Gastrocnemius medialis (tissue), 4 donors: ENCODE data around the gene PKNOX2.

Source experiments
- POLR2A ChIP-seq, 2 donors: fragments of 450-650 bp; IDR thresholded peaks; one replicate each; pipeline ENCODE4 v1.6.1; 2017; ENCODE audit warnings: antibody characterized with exemption in 2 of 2, mild to moderate bottlenecking in 2 of 2, moderate library complexity in 2 of 2
- TF ChIP-seq, protein P1 (sequence below), 5 experiments: fragments of 450-650 bp in 3 of 5; fragments of 200-600 bp in 2 of 5; sonication (generic) in 2 of 5; IDR thresholded peaks in 4 of 5; conservative IDR thresholded peaks in 1 of 5; 1 replicate in 4 of 5; 2 replicates in 1 of 5; pipeline ENCODE4 v1.5.1; 2016 to 2019; ENCODE audit warnings: antibody characterized with exemption in 5 of 5, mild to moderate bottlenecking in 3 of 5, moderate library complexity in 3 of 5

DNA sequence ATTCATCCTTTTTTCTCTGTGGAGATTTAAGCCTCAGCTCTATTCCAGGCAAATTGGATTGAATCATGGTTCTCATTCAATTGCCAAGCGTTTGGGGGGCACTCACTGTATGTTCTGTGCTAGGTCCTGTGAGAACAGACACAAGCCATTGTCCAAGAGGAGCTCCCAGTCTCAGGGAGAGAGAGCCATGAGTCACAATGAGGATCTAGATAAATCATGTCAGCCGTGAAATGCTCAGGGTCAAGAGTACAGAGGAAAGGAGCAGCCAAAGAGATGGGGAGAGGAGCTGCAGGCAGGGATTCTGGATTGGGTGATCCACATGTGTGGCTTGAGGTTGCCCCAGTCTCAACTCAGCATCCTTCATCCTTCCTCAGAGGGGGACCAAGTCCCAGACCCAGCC, 237.9 kb downstream of the PKNOX2 start:
- TF ChIP-seq, protein P1, sequence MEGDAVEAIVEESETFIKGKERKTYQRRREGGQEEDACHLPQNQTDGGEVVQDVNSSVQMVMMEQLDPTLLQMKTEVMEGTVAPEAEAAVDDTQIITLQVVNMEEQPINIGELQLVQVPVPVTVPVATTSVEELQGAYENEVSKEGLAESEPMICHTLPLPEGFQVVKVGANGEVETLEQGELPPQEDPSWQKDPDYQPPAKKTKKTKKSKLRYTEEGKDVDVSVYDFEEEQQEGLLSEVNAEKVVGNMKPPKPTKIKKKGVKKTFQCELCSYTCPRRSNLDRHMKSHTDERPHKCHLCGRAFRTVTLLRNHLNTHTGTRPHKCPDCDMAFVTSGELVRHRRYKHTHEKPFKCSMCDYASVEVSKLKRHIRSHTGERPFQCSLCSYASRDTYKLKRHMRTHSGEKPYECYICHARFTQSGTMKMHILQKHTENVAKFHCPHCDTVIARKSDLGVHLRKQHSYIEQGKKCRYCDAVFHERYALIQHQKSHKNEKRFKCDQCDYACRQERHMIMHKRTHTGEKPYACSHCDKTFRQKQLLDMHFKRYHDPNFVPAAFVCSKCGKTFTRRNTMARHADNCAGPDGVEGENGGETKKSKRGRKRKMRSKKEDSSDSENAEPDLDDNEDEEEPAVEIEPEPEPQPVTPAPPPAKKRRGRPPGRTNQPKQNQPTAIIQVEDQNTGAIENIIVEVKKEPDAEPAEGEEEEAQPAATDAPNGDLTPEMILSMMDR (IDR thresholded peaks at IDR 0.05 in 4 of 5, conservative IDR thresholded peaks at IDR 0.05 in 1 of 5), result no peak
- TF ChIP-seq POLR2A (IDR thresholded peaks at IDR 0.05), result no peak
